Kasumi-1 (cell line): ENCODE measurements around the gene SLFN12L.

Experiments
- DNase-seq, 2 experiments: peaks; one replicate each; lab custom pipeline; 2025; lab: John Stamatoyannopoulos, UW

Gene SLFN12L

GRCh38 chr17:35432176-35433074 lies 105.1 kb downstream of the SLFN12L start, which contains the start of gene SLFN12:
SLFN12 (minus strand) TSS chr17:35432500; CDS start chr17:35423028, 9,472 bp downstream.
- DNase-seq, result no peak

GRCh38 chr17:35429702-35430101 lies 107.8 kb downstream of the SLFN12L start:
- DNase-seq, result no peak

- no peak for DNase-seq
Measured at GRCh38 chr17:35428229-35428628, 109.2 kb downstream of the SLFN12L start.

GRCh38 chr17:35423761-35424160 lies 113.7 kb downstream of the SLFN12L start:
- no peak for DNase-seq
